ENCODE measurements around the gene HCN4.

GRCh38 chr15:73375755-73376305 lies 7.1 kb upstream of the HCN4 start:
- TF ChIP-seq CTCF (IDR thresholded peaks at IDR 0.05; ENCODE audit: control extremely low read depth in 1 of 3, insufficient read depth in 1 of 3, low read depth in 1 of 3, low read length in 3 of 3) (no peak), CTBP2 (IDR thresholded peaks at IDR 0.05; ENCODE audit: borderline replicate concordance, insufficient read depth, insufficient read length, low read length) (no peak), JUND (IDR thresholded peaks at IDR 0.05; ENCODE audit: low read length) (no peak), EZH2 (IDR thresholded peaks at IDR 0.05; ENCODE audit: low read depth, low read length, severe bottlenecking) (no peak), CEBPB (IDR thresholded peaks at IDR 0.05; ENCODE audit: low read depth, low read length) (no peak), TAF7 (optimal IDR thresholded peaks at IDR 0.05; ENCODE audit: borderline replicate concordance, low read depth, low read length) (no peak), TCF12 (IDR thresholded peaks at IDR 0.05; ENCODE audit: low read depth, low read length) (no peak)
